Measurements from ENCODE around the gene NELL1.

NELL1 gene

GRCh38 chr11:20909995-20910726, 240.8 kb downstream of the NELL1 start:
- Mint-ChIP-seq H3K9me3 (no peaks in the 10 kb centered on the region), H3K4me3 (no peak overlapping the region), H3K27ac (no peak overlapping the region), H3K4me1 (no peaks in the 10 kb centered on the region), H3K36me3 (ENCODE audit: low read depth) (no peaks in the 10 kb centered on the region), H3K27me3 (ENCODE audit: low read depth) (no peaks in the 10 kb centered on the region)
- TF ChIP-seq, protein P1, sequence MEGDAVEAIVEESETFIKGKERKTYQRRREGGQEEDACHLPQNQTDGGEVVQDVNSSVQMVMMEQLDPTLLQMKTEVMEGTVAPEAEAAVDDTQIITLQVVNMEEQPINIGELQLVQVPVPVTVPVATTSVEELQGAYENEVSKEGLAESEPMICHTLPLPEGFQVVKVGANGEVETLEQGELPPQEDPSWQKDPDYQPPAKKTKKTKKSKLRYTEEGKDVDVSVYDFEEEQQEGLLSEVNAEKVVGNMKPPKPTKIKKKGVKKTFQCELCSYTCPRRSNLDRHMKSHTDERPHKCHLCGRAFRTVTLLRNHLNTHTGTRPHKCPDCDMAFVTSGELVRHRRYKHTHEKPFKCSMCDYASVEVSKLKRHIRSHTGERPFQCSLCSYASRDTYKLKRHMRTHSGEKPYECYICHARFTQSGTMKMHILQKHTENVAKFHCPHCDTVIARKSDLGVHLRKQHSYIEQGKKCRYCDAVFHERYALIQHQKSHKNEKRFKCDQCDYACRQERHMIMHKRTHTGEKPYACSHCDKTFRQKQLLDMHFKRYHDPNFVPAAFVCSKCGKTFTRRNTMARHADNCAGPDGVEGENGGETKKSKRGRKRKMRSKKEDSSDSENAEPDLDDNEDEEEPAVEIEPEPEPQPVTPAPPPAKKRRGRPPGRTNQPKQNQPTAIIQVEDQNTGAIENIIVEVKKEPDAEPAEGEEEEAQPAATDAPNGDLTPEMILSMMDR (IDR thresholded peaks at IDR 0.05; ENCODE audit: unreplicated experiment in 3 of 3), result no peak

- Mint-ChIP-seq H3K9me3 (no peaks in the 10 kb centered on the region), H3K4me3 (no peak overlapping the region), H3K36me3 (ENCODE audit: low read depth) (no peaks in the 10 kb centered on the region), H3K4me1 (no peaks in the 10 kb centered on the region), H3K27ac (no peak overlapping the region), H3K27me3 (ENCODE audit: low read depth) (no peaks in the 10 kb centered on the region)
- TF ChIP-seq, protein P1 (IDR thresholded peaks at IDR 0.05; ENCODE audit: unreplicated experiment in 3 of 3), result no peak
Observed at GRCh38 chr11:20910733-20911132, 241.3 kb downstream of the NELL1 start.

DNA sequence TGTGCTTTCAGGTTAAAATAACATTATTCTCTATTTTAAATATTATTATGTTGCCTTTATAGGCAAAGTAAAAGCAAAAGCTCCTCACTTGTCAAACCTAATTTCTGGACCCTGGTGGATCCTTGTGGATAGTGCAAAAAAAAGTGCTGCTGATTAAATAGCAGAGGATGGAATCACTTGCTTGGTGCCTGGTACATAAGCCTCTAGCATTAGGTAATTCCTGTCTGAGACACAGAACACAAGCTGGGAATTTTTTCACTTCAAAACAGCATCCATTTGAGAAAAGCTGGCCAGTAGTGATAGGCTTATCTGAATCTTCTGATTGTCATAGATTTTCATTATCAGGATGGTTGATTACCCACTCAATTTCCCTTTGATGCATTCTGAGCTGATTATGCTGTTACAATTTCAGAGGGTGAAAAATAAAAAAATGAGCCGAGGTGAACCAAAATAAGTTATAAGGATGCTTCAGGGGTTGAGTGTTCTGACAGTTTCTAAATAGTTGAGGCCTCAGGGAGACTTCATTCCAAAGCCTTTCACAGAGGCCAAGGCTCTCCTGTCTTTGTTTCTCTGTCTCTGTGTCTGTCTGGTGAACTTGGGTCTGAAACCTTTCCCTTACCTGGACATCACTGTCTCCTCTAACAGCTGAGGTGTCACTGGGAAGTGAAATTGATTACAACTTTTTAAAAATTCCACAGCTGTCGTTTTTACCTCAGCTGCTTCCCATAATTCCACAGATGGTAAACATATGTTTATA, 242.9 kb downstream of the NELL1 start:
- H3K9me3 Mint-ChIP-seq, result no peaks in the 10 kb centered on the region
- no peaks in the 10 kb centered on the region for H3K27me3 Mint-ChIP-seq (ENCODE audit: low read depth)
- TF ChIP-seq, protein P1 (IDR thresholded peaks at IDR 0.05; ENCODE audit: unreplicated experiment in 3 of 3), result no peak
- no peak overlapping the region for H3K27ac Mint-ChIP-seq
- H3K4me1 Mint-ChIP-seq, result no peaks in the 10 kb centered on the region
- H3K4me3 Mint-ChIP-seq, result no peak overlapping the region
- no peaks in the 10 kb centered on the region for H3K36me3 Mint-ChIP-seq (ENCODE audit: low read depth)

- Mint-ChIP-seq H3K27ac (no peak overlapping the region), H3K9me3 (no peaks in the 10 kb centered on the region), H3K27me3 (ENCODE audit: low read depth) (no peaks in the 10 kb centered on the region), H3K4me3 (no peak overlapping the region), H3K36me3 (ENCODE audit: low read depth) (no peaks in the 10 kb centered on the region), H3K4me1 (no peaks in the 10 kb centered on the region)
- TF ChIP-seq, protein P1 (IDR thresholded peaks at IDR 0.05; ENCODE audit: unreplicated experiment in 3 of 3), result no peak
Observed at GRCh38 chr11:20912922-20913512, 243.6 kb downstream of the NELL1 start.

- no peaks in the 10 kb centered on the region for H3K27me3 Mint-ChIP-seq (ENCODE audit: low read depth)
- H3K36me3 Mint-ChIP-seq (ENCODE audit: low read depth), result no peaks in the 10 kb centered on the region
- no peaks in the 10 kb centered on the region for H3K9me3 Mint-ChIP-seq
- TF ChIP-seq, protein P1 (IDR thresholded peaks at IDR 0.05; ENCODE audit: unreplicated experiment in 3 of 3), result no peak
- no peak overlapping the region for H3K4me3 Mint-ChIP-seq
- no peak overlapping the region for H3K27ac Mint-ChIP-seq
- no peaks in the 10 kb centered on the region for H3K4me1 Mint-ChIP-seq
Observed at GRCh38 chr11:20917306-20917705, 247.9 kb downstream of the NELL1 start.
